ENCODE results near the gene ABHD12.

Gene ABHD12

GRCh38 chr20:25321262-25321831 is 69.3 kb downstream of the ABHD12 start:
- DNase-seq (ENCODE audit: insufficient read length, low spot score) = no peak
- no peak for TF ChIP-seq CTCF (IDR thresholded peaks at IDR 0.05; ENCODE audit: insufficient read depth, missing control alignments)
- no peak for FAIRE-seq

- DNase-seq (ENCODE audit: insufficient read length, low spot score) (no peak), FAIRE-seq (no peak)
- no peak for TF ChIP-seq CTCF (IDR thresholded peaks at IDR 0.05; ENCODE audit: insufficient read depth, missing control alignments)
Measured at GRCh38 chr20:25320035-25320800, 70.4 kb downstream of the ABHD12 start.

GRCh38 chr20:25319241-25320034 is 71.2 kb downstream of the ABHD12 start:
- TF ChIP-seq CTCF (IDR thresholded peaks at IDR 0.05; ENCODE audit: insufficient read depth, missing control alignments) = no peak
- DNase-seq (ENCODE audit: insufficient read length, low spot score) = no peak
- FAIRE-seq = no peak

- no peak for DNase-seq (ENCODE audit: insufficient read length, low spot score)
- TF ChIP-seq CTCF (IDR thresholded peaks at IDR 0.05; ENCODE audit: insufficient read depth, missing control alignments) = no peak
- no peak for FAIRE-seq
Measured at GRCh38 chr20:25318471-25319240, 72.0 kb downstream of the ABHD12 start.

- FAIRE-seq = no peak
- no peak for TF ChIP-seq CTCF (IDR thresholded peaks at IDR 0.05; ENCODE audit: insufficient read depth, missing control alignments)
- no peak for DNase-seq (ENCODE audit: insufficient read length, low spot score)
Measured at GRCh38 chr20:25317351-25318075, 73.1 kb downstream of the ABHD12 start.

GRCh38 chr20:25316506-25317190 is 74.0 kb downstream of the ABHD12 start:
- FAIRE-seq = no peak
- TF ChIP-seq CTCF (IDR thresholded peaks at IDR 0.05; ENCODE audit: insufficient read depth, missing control alignments) = no peak
- no peak for DNase-seq (ENCODE audit: insufficient read length, low spot score)
